Epithelial cell of esophagus (primary cell): ENCODE data around the gene FKBP10.

Experiments used
- DNase-seq: peaks from one replicate; pipeline ENCODE4 v3.0.0; 2010; ENCODE audit warnings: low read depth
- H3K4me3 ChIP-seq: 2 replicates; pipeline ENCODE4 v1.5.1; 2011; ENCODE audit warnings: mild to moderate bottlenecking, low read length, control low read depth
- CTCF ChIP-seq: IDR thresholded peaks from 2 replicates; pipeline ENCODE4 v1.5.1; 2011; ENCODE audit warnings: low read depth, mild to moderate bottlenecking, low read length, control low read depth, inconsistent platforms; ENCODE audit not compliant: insufficient read depth; ENCODE audit errors: missing control alignments

The FKBP10 gene

GRCh38 chr17:41784207-41784744 lies 28.5 kb upstream of the FKBP10 start:
- peak overlapping the region; percentile 98 for H3K4me3 ChIP-seq
- TF ChIP-seq CTCF, result no peak
- peak; percentile 94 for DNase-seq

DNA sequence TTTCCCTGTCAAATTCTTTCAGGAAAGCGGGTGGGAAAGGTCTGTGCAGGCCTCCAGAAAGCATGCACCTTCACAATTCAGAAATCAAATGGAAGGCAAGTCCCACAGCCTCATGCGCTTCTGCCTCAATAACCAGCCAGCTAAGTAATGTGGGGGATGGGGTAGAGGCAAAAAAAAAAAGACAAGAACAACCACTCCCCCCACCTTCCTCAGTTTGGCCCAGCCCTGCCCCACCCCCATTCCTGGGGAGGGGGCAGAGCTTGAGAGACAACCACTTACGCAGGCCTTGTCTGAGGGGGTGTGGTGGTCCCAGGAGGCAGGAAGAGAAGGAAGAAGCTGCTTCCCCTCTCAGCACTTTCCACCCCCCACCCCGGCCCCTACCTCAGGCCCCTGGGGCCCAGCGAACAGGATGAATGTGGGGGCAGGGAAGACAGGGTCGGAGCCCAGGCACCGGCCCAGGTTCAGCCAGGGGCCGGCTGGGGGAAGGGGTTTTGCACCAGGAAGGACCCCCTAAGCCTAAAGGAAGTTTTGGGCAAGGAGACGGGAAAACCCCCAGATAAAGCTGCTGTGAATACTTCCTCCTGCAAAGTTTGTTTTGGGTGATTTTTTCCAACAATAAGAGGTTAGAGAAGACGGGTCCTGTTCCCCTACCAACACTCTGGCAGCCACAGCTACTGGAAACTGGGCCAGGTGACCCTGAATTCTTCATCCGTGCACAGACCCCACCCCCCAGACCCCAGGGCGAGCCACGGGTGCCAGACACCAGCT lies 27.5 kb upstream of the FKBP10 start:
- H3K4me3 ChIP-seq, result peak overlapping the region; percentile 98
- DNase-seq, result peak; percentile 69
- TF ChIP-seq CTCF, result no peak

- DNase-seq, result peak; percentile 91
- H3K4me3 ChIP-seq, result peak overlapping the region; percentile 98
- peak; percentile 31 for TF ChIP-seq CTCF
Measured at GRCh38 chr17:41785859-41786226, 27.0 kb upstream of the FKBP10 start.

DNA sequence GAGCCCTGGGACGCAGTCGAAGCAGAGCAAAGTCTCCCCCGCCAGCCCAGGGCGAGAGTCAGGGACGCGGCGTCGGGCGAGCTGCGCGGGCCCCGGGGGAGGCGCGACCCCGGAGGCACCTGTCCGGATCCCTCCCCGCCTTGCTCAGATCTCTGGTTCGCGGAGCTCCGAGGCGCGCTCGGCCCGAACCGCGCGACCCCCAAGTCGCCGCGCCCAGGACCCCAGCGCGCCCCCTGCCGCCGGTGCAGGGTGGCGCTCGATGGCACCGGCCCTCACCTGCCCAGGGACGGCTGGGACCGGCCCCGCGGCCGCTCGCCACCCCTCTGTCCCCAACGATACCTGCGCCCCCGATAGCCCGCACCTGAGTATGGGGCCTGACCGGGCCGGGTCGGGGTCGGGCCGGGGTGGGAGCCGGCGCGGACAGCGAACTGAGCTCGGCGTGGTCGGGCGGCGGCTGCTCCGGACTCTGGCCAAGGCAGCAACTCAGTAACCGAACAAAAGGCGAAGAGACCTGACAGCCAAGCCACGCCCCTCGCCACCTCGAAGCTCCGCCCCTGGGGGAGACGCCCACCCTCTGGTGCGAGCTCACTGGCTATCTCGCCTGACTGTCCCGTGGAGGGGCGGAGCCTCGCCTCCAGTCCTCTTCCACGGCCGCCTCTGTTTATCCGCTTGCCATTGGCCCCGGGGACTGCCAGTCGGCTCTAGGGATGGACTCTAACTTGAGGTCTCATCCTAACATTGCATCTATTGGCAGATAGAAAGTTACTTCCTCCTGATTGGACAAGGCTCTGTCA lies 26.4 kb upstream of the FKBP10 start, which contains the start of gene JUP:
JUP (minus strand) TSS at position 485 of the 794 bp plus-strand sequence. CDS start 14,857 bp downstream, outside the sequence.
- peak within 1 kb of the TSS; percentile 98 for H3K4me3 ChIP-seq
- TF ChIP-seq CTCF, result no peak
- peak; percentile 100 for DNase-seq

- no peak for DNase-seq
- peak overlapping the region; percentile 44 for H3K4me3 ChIP-seq
- TF ChIP-seq CTCF, result no peak
Measured at GRCh38 chr17:41787021-41787418, 25.8 kb upstream of the FKBP10 start.

GRCh38 chr17:41792845-41793783 lies 19.7 kb upstream of the FKBP10 start:
- TF ChIP-seq CTCF, result no peak
- DNase-seq, result peak; percentile 98
- H3K4me3 ChIP-seq, result peak overlapping the region; percentile 37
